ENCODE measurements around the gene BAIAP2L1.
"Not testable (repeated sequence)": the region's sequence is repeated elsewhere in the genome, so short reads cannot be mapped to it uniquely, and the experiment has no call there.

DNA sequence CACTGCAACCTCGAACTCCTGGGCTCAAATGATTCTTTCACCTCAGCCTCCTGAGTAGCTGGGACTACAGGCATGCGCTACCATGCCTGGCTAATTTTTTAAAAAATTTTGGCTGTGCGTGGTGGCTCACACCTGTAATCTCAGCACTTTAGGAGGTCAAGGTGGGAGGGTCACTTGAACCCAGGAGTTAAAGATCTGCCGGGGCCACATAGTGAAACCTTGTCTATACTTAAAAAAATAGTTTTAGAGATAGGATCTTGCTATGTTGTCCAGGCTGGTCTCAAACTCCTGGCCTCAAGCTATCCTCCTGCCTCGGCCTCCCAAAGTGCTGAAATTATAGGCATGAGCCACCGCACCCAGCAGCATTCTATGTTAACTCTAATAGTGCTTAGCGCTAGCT lies 7.3 kb upstream of the BAIAP2L1 start:
- not testable (repeated sequence) for TF ChIP-seq CTCF, POLR2A (IDR thresholded peaks at IDR 0.05)

Measured in esophagus squamous epithelium (tissue), 4 donors.